Activated B cell treated with CpG ODN at 0.5 μM for 24 hours (primary cell): ENCODE measurements around the gene AGER. TPM values are rescaled to one million over a fixed set of nuclear protein-coding genes. Genes with fewer than 3 reads are reported as not detected.
A peak's percentile ranks its signal among the peaks of the same experiment; 100 is the strongest.

Source experiments
- ATAC-seq: fragments of 200-7000 bp; cut with Tn5 transposase; one replicate; pipeline ENCODE4 v1.10.0; 2021; ENCODE audit warnings: low read depth, mild to moderate bottlenecking, moderate library complexity
- CTCF ChIA-PET: fragments of 350-600 bp; sonication (Branson Sonifier 250); formaldehyde crosslinking; loops from one replicate; lab custom pipeline; 2021; ENCODE audit warnings: antibody characterized with exemption; lab: Charles Lee
- POLR2A ChIA-PET: fragments of 350-600 bp; sonication (Branson Sonifier 250); formaldehyde crosslinking; loops from one replicate; lab custom pipeline; 2021; ENCODE audit warnings: antibody characterized with exemption; lab: Charles Lee
- DNase-seq: peaks from one replicate; pipeline ENCODE4 v3.0.0; 2022
- H3K27ac Mint-ChIP-seq: one replicate; pipeline ENCODE4 v1.8.0; 2020; ENCODE audit warnings: mixed read lengths
- H3K27me3 Mint-ChIP-seq: one replicate; pipeline ENCODE4 v1.8.0; 2021; ENCODE audit warnings: mixed read lengths
- H3K36me3 Mint-ChIP-seq: one replicate; pipeline ENCODE4 v1.8.0; 2021; ENCODE audit warnings: low read depth, mixed read lengths
- H3K4me1 Mint-ChIP-seq: one replicate; pipeline ENCODE4 v1.8.0; 2021; ENCODE audit warnings: mixed read lengths
- H3K4me3 Mint-ChIP-seq: one replicate; pipeline ENCODE4 v1.8.0; 2020; ENCODE audit warnings: mild to moderate bottlenecking, mixed read lengths
- H3K9me3 Mint-ChIP-seq: one replicate; pipeline ENCODE4 v1.8.0; 2020; ENCODE audit warnings: mixed read lengths
- CTCF ChIP-seq: fragments of 200-600 bp; IDR thresholded peaks from one replicate; pipeline ENCODE4 v1.8.0; 2022; ENCODE audit warnings: antibody characterized with exemption, mild to moderate bottlenecking
- intact Hi-C: fragments of 100-400 bp; cut with micrococcal nuclease; formaldehyde crosslinking; loops from one replicate; pipeline ENCODE4 v1.15.1; 2024
- total RNA-seq: library from RNA; stranded (reverse); gene quantifications from 2 replicates; pipeline ENCODE4 v1.2.3, GENCODE V29; 2022

AGER gene
- total RNA-seq, 1 donor from 2014 or later: 30.8 TPM

- intact Hi-C loops: loop anchor here (1.0 to 10.0 kb wide), 6 partner anchors 22 to 110 kb away; partner anchors contain the start of genes AGPAT1, FKBPL and PBX2
- peaks cover 24% of the 10 kb centered on the region for H3K27me3 Mint-ChIP-seq
- CTCF ChIA-PET: interaction anchor here (1.0 to 1.3 kb wide), 4 partner anchors 9 to 41 kb away, joined by 3 to 10 read pairs (median 4); no protein-coding TSS in a partner anchor
- H3K36me3 Mint-ChIP-seq: no peaks in the 10 kb centered on the region
- H3K4me1 Mint-ChIP-seq: peaks cover 28% of the 10 kb centered on the region
- DNase-seq (no peak), ATAC-seq (peak; percentile 89)
- POLR2A ChIA-PET: interaction anchor here (0.6 to 1.2 kb wide), 4 partner anchors 16 to 41 kb away, joined by 3 to 8 read pairs (median 5); partner anchors contain the start of gene PBX2
- no peaks in the 10 kb centered on the region for H3K9me3 Mint-ChIP-seq
- peak overlapping the region; percentile 96 for H3K4me3 Mint-ChIP-seq
- peak overlapping the region; percentile 53 for H3K27ac Mint-ChIP-seq
- TF ChIP-seq CTCF: no peak
These were observed 29.4 kb downstream of the AGER start for GRCh38 chr6:32154514-32155161.

GRCh38 chr6:32153564-32154513 lies 30.2 kb downstream of the AGER start, which contains the start of gene PPT2:
TSS of gene PPT2 (plus strand) at chr6:32154141. CDS start at chr6:32154595, 454 bp downstream.
- no peak for TF ChIP-seq CTCF
- ATAC-seq: peak; percentile 49
- peak within 1 kb of the TSS; percentile 59 for H3K27ac Mint-ChIP-seq
- intact Hi-C loops: loop anchor here (1.0 to 10.0 kb wide), 6 partner anchors 22 to 109 kb away; partner anchors contain the start of genes AGPAT1, FKBPL and PBX2
- ChIA-PET CTCF (interaction anchor here (1.0 to 1.3 kb wide), 4 partner anchors 10 to 42 kb away, joined by 3 to 10 read pairs (median 4); partner anchors contain the start of gene ATF6B), POLR2A (interaction anchor here (0.6 to 1.2 kb wide), 4 partner anchors 15 to 41 kb away, joined by 3 to 8 read pairs (median 5); partner anchors contain the start of gene PBX2)
- H3K36me3 Mint-ChIP-seq: no peaks in the 10 kb centered on the region
- peaks cover 29% of the 10 kb centered on the region for H3K27me3 Mint-ChIP-seq
- peaks cover 33% of the 10 kb centered on the region for H3K4me1 Mint-ChIP-seq
- peak within 1 kb of the TSS; percentile 96 for H3K4me3 Mint-ChIP-seq
- DNase-seq: peak; percentile 60
- H3K9me3 Mint-ChIP-seq: no peaks in the 10 kb centered on the region

- intact Hi-C loops: loop anchor here (10.0 kb wide), 1 partner anchor 108 kb away; no protein-coding TSS in a partner anchor
- no peaks in the 10 kb centered on the region for H3K9me3 Mint-ChIP-seq
- peak overlapping the region; percentile 59 for H3K27ac Mint-ChIP-seq
- TF ChIP-seq CTCF: no peak
- POLR2A ChIA-PET: interaction anchor here (0.5 kb wide), 1 partner anchor 18 kb away, joined by 4 read pairs; no protein-coding TSS in a partner anchor
- peak overlapping the region; percentile 52 for H3K4me3 Mint-ChIP-seq
- ATAC-seq (no peak), DNase-seq (no peak)
- peaks cover 38% of the 10 kb centered on the region for H3K27me3 Mint-ChIP-seq
- CTCF ChIA-PET: interaction anchor here (1.2 kb wide), 1 partner anchor 24 kb away, joined by 3 read pairs; the partner anchor contains the start of gene ATF6B
- H3K36me3 Mint-ChIP-seq: no peaks in the 10 kb centered on the region
- peaks cover 41% of the 10 kb centered on the region for H3K4me1 Mint-ChIP-seq
These were observed 31.1 kb downstream of the AGER start for GRCh38 chr6:32152769-32153563.

- CTCF ChIA-PET: interaction anchor here (1.2 kb wide), 1 partner anchor 24 kb away, joined by 3 read pairs; the partner anchor contains the start of gene ATF6B
- intact Hi-C loops: loop anchor here (10.0 kb wide), 1 partner anchor 107 kb away; no protein-coding TSS in a partner anchor
- no peak for TF ChIP-seq CTCF
- peaks cover 46% of the 10 kb centered on the region for H3K27me3 Mint-ChIP-seq
- H3K27ac Mint-ChIP-seq: no peak within 1 kb of the TSS
- no peaks in the 10 kb centered on the region for H3K36me3 Mint-ChIP-seq
- H3K9me3 Mint-ChIP-seq: no peaks in the 10 kb centered on the region
- H3K4me1 Mint-ChIP-seq: peaks cover 41% of the 10 kb centered on the region
- no peak for ATAC-seq
- POLR2A ChIA-PET: interaction anchor here (0.5 kb wide), 2 partner anchors 17 to 34 kb away, joined by 4 to 5 read pairs; no protein-coding TSS in a partner anchor
- DNase-seq: no peak
- H3K4me3 Mint-ChIP-seq: peak within 1 kb of the TSS; percentile 52
These were observed 31.9 kb downstream of the AGER start, which contains the start of gene PRRT1 for GRCh38 chr6:32151863-32152768. TSS of gene PRRT1 (minus strand) at chr6:32151939. CDS start at chr6:32151827, 112 bp downstream.
